NT2/D1 (cell line): ENCODE measurements around the gene ADAMTS6.

Source experiments
- DNase-seq: peaks from one replicate; pipeline ENCODE4 v3.0.0-alpha.2; 2011; ENCODE audit warnings: low read depth, low spot score
- H3K27me3 ChIP-seq: 2 replicates; pipeline ENCODE4 v1.6.0; 2011; ENCODE audit warnings: mild to moderate bottlenecking; ENCODE audit not compliant: insufficient read length, insufficient read depth
- H3K36me3 ChIP-seq: 2 replicates; pipeline ENCODE4 v1.6.1; 2011; ENCODE audit warnings: mild to moderate bottlenecking, low read length, mixed read lengths; ENCODE audit not compliant: insufficient read depth, insufficient read length
- H3K4me1 ChIP-seq: 2 replicates; pipeline ENCODE4 v1.5.1; 2011; ENCODE audit not compliant: insufficient read depth, insufficient read length
- H3K4me3 ChIP-seq: 2 replicates; pipeline ENCODE4 v1.5.1; 2011; ENCODE audit warnings: low read depth; ENCODE audit not compliant: insufficient read length
- H3K9ac ChIP-seq: 2 replicates; pipeline ENCODE4 v1.6.0; 2011; ENCODE audit warnings: low read depth; ENCODE audit not compliant: insufficient read length
- H3K9me3 ChIP-seq: 2 replicates; pipeline ENCODE4 v1.5.1; 2011; ENCODE audit warnings: mild to moderate bottlenecking, low read length; ENCODE audit not compliant: insufficient read depth
- SUZ12 ChIP-seq: IDR thresholded peaks from 2 replicates; pipeline ENCODE4 v1.6.1; 2011; ENCODE audit not compliant: insufficient read length, insufficient read depth; ENCODE audit errors: extremely low read depth
- YY1 ChIP-seq: IDR thresholded peaks from 2 replicates; pipeline ENCODE4 v1.6.1; 2011; ENCODE audit not compliant: insufficient read length, insufficient read depth
- ZNF274 ChIP-seq: IDR thresholded peaks from 2 replicates; pipeline ENCODE4 v1.6.1; 2011; ENCODE audit warnings: mild to moderate bottlenecking, low read depth, low read length

ADAMTS6 gene

GRCh38 chr5:65163698-65164097 is 318.0 kb downstream of the ADAMTS6 start:
- DNase-seq = no peak
- TF ChIP-seq ZNF274 (no peak), SUZ12 (no peak), YY1 (no peak)
- H3K9ac ChIP-seq = no peak overlapping the region

DNA sequence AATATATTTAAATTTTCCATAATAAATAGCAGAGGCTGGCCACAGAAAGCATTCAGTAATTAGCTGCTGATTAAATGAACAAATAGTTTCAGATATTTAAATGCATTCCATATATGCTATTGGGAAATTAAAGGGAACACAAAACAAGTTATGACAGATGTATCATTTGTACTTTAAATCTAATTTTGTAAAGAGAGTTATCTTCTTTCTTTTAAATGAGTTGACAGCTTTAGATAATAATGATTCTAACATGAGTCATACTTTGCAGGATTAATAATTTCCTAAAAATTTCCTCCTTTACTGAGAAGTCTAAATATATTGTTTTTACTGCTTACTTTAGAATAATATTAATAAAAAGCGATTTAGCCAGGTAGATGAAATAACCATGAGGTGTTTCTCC is 320.1 kb downstream of the ADAMTS6 start:
- H3K4me1 ChIP-seq = no peaks in the 10 kb centered on the region
- H3K36me3 ChIP-seq = no peaks in the 10 kb centered on the region
- no peak for TF ChIP-seq YY1
- H3K9ac ChIP-seq = no peak overlapping the region
- DNase-seq = no peak
- peaks cover 13% of the 10 kb centered on the region; the same call in 1 of the 2 replicates for H3K9me3 ChIP-seq
- no peaks in the 10 kb centered on the region for H3K27me3 ChIP-seq
- no peak overlapping the region for H3K4me3 ChIP-seq

More at GRCh38 chr5:65163698-65164097, 318.0 kb downstream of the ADAMTS6 start:
- Histone ChIP-seq H3K9me3 (peaks cover 13% of the 10 kb centered on the region; the same call in 1 of the 2 replicates), H3K27me3 (no peaks in the 10 kb centered on the region), H3K4me3 (no peak overlapping the region), H3K4me1 (no peaks in the 10 kb centered on the region), H3K36me3 (no peaks in the 10 kb centered on the region)

GRCh38 chr5:65157906-65158603 is 323.7 kb downstream of the ADAMTS6 start:
- TF ChIP-seq SUZ12 = no peak
- no peak for TF ChIP-seq ZNF274
- no peak for TF ChIP-seq YY1
- no peak for DNase-seq
- H3K4me1 ChIP-seq = no peaks in the 10 kb centered on the region
- no peak overlapping the region for H3K4me3 ChIP-seq
- peaks cover 4% of the 10 kb centered on the region; the same call in 1 of the 2 replicates for H3K9me3 ChIP-seq
- H3K27me3 ChIP-seq = no peaks in the 10 kb centered on the region
- no peak overlapping the region for H3K9ac ChIP-seq
- no peaks in the 10 kb centered on the region for H3K36me3 ChIP-seq

- no peak overlapping the region for H3K9ac ChIP-seq
- H3K36me3 ChIP-seq = no peaks in the 10 kb centered on the region
- no peaks in the 10 kb centered on the region for H3K4me1 ChIP-seq
- no peak overlapping the region for H3K4me3 ChIP-seq
- DNase-seq = no peak
- TF ChIP-seq YY1 (no peak), ZNF274 (no peak), SUZ12 (no peak)
- H3K9me3 ChIP-seq = no peaks in the 10 kb centered on the region
- no peaks in the 10 kb centered on the region for H3K27me3 ChIP-seq
These were observed 324.8 kb downstream of the ADAMTS6 start for GRCh38 chr5:65156933-65157332.

DNA sequence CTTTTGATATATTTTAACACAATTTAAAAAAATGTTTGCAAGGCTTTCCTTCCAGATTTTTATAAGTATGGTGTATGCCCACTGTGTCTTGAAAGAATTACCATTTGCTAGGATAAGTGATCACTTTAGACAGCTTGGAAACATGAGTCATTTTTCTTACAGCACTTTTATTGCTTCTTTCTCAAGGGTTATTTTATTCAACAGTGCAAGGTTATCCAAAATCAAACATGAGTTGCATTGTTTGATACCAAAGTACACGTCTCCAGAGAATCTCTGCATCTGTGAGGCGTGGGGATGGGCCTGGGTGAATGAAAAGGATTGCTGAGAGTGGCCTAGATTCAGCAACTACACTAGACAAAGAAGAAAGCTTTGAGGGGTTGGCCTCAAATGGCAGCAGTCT is 329.6 kb downstream of the ADAMTS6 start:
- Histone ChIP-seq H3K36me3 (no peaks in the 10 kb centered on the region), H3K9me3 (no peaks in the 10 kb centered on the region), H3K4me1 (no peaks in the 10 kb centered on the region), H3K9ac (no peak overlapping the region), H3K4me3 (no peak overlapping the region), H3K27me3 (no peaks in the 10 kb centered on the region)
- DNase-seq = no peak
- TF ChIP-seq SUZ12 (no peak), ZNF274 (no peak), YY1 (no peak)

- Histone ChIP-seq H3K9ac (no peak overlapping the region), H3K9me3 (no peaks in the 10 kb centered on the region), H3K36me3 (no peaks in the 10 kb centered on the region), H3K27me3 (no peaks in the 10 kb centered on the region), H3K4me3 (no peak overlapping the region), H3K4me1 (no peaks in the 10 kb centered on the region)
- TF ChIP-seq YY1 (no peak), SUZ12 (no peak), ZNF274 (no peak)
- DNase-seq = no peak
These were observed 330.1 kb downstream of the ADAMTS6 start for GRCh38 chr5:65151614-65152013.

GRCh38 chr5:65150599-65151304 is 331.0 kb downstream of the ADAMTS6 start:
- Histone ChIP-seq H3K9ac (no peak overlapping the region), H3K27me3 (no peaks in the 10 kb centered on the region), H3K4me1 (no peaks in the 10 kb centered on the region), H3K9me3 (no peaks in the 10 kb centered on the region), H3K36me3 (no peaks in the 10 kb centered on the region), H3K4me3 (no peak overlapping the region)
- no peak for DNase-seq
- TF ChIP-seq YY1 (no peak), ZNF274 (no peak), SUZ12 (no peak)
